GM12878 (cell line): ENCODE data around the gene GRAMD1A. TPM values are rescaled to one million over a fixed set of nuclear protein-coding genes. Genes with fewer than 3 reads are reported as not detected.

Experiments
- ATAC-seq: fragments of 200-7000 bp; cut with Tn5 transposase; 3 replicates; pipeline ENCODE4 v1.9.1; 2020; ENCODE audit warnings: mild to moderate bottlenecking, moderate library complexity
- BruUV-seq: library from RNA; stranded (reverse); fragments of 400-500 nt; replicated peaks from 2 replicates; lab custom pipeline; 2021; lab: Mats Ljungman, UMichigan
- CTCF ChIA-PET: fragments of 300-600 bp; sonication (Branson Sonifier 250); formaldehyde crosslinking; extraction: SDS; loops from one replicate; lab custom pipeline; 2021; ENCODE audit warnings: inconsistent platforms; lab: Yijun Ruan, JAX
- POLR2A ChIA-PET: fragments of 350-600 bp; formaldehyde crosslinking; extraction: SDS; loops from one replicate; lab custom pipeline; 2021; ENCODE audit warnings: inconsistent platforms; lab: Charles Lee
- RAD21 ChIA-PET: fragments of 300-600 bp; sonication (Branson Sonifier 250); formaldehyde crosslinking; loops from one replicate; lab custom pipeline; 2023; ENCODE audit warnings: antibody characterized with exemption; ENCODE audit not compliant: unreplicated experiment; lab: Charles Lee
- SMC1A ChIA-PET: fragments of 300-600 bp; sonication (Branson Sonifier 250); formaldehyde crosslinking; loops from one replicate; lab custom pipeline; 2023; ENCODE audit not compliant: unreplicated experiment, uncharacterized antibody; lab: Charles Lee
- DNase-seq: peaks from one replicate; pipeline ENCODE4 v3.0.0-alpha.2; 2011; ENCODE audit warnings: low read depth, low spot score
- FAIRE-seq: peaks from 3 replicates; lab custom pipeline; 2011; peaks lifted over from hg19 to GRCh38; lab: Jason Lieb, UNC
- H2AFZ ChIP-seq: 2 replicates; pipeline ENCODE4 v1.6.0; 2011; ENCODE audit warnings: low read depth, low read length, control low read depth; ENCODE audit not compliant: control insufficient read depth
- H3K27ac ChIP-seq: 2 replicates; pipeline ENCODE4 v1.5.1; 2011; ENCODE audit warnings: control low read depth; ENCODE audit not compliant: control insufficient read depth, insufficient read depth
- H3K27me3 ChIP-seq, 2 experiments: replicated peaks in 1 of 2; 2 replicates each; pipeline versions ENCODE4 v1.6.0 to v1.6.1; 2011; ENCODE audit warnings: low read length in 1 of 2; ENCODE audit not compliant: control insufficient read depth in 2 of 2, insufficient read depth in 2 of 2
- H3K36me3 ChIP-seq, 2 experiments: 2 replicates each; pipeline ENCODE4 v1.5.1; 2011; ENCODE audit warnings: low read length in 1 of 2; ENCODE audit not compliant: control insufficient read depth in 2 of 2, insufficient read depth in 2 of 2
- H3K4me1 ChIP-seq: 2 replicates; pipeline ENCODE4 v1.6.1; 2011; ENCODE audit warnings: mild to moderate bottlenecking, low read length, moderate library complexity, mixed read lengths; ENCODE audit not compliant: control insufficient read depth, insufficient read depth
- H3K4me2 ChIP-seq: 2 replicates; pipeline ENCODE4 v1.6.0; 2011; ENCODE audit warnings: control low read depth; ENCODE audit not compliant: control insufficient read depth, insufficient read depth
- H3K4me3 ChIP-seq: fragments of 200-600 bp; sonication (generic); 2 replicates; pipeline ENCODE4 v1.5.1; 2016
- H3K79me2 ChIP-seq: 2 replicates; pipeline ENCODE4 v1.6.0; 2011; ENCODE audit warnings: low read length; ENCODE audit not compliant: control insufficient read depth, insufficient read depth
- H3K9ac ChIP-seq: 2 replicates; pipeline ENCODE4 v1.8.0; 2011; ENCODE audit warnings: low read length, control low read depth, mixed read lengths; ENCODE audit not compliant: control insufficient read depth, insufficient read depth
- H3K9me3 ChIP-seq: replicated peaks from 3 replicates; pipeline ENCODE4 v1.5.1; 2011; ENCODE audit warnings: mild to moderate bottlenecking, low read length; ENCODE audit not compliant: control insufficient read depth, insufficient read depth
- H4K20me1 ChIP-seq: 2 replicates; pipeline ENCODE4 v1.6.0; 2011; ENCODE audit not compliant: control insufficient read depth, insufficient read depth
- CEBPZ ChIP-seq: fragments of 150-350 bp; IDR thresholded peaks from 2 replicates; pipeline ENCODE4 v1.6.1; 2016; ENCODE audit warnings: low read depth, low read length
- FOXK2 ChIP-seq: fragments of 450-650 bp; IDR thresholded peaks from 2 replicates; pipeline ENCODE4 v1.6.1; 2017; ENCODE audit warnings: mild to moderate bottlenecking, moderate library complexity
- IRF4 ChIP-seq: IDR thresholded peaks from 2 replicates; pipeline ENCODE4 v1.6.1; 2011; ENCODE audit warnings: low read depth, low read length
- MTA2 ChIP-seq: fragments of 450-650 bp; IDR thresholded peaks from 2 replicates; pipeline ENCODE4 v1.6.1; 2016; ENCODE audit warnings: low read depth, mild to moderate bottlenecking, moderate library complexity
- MYB ChIP-seq: fragments of 150-350 bp; IDR thresholded peaks from 2 replicates; pipeline ENCODE4 v1.6.1; 2014; ENCODE audit warnings: mild to moderate bottlenecking, low read depth, low read length, borderline replicate concordance
- PKNOX1 ChIP-seq: fragments of 450-650 bp; IDR thresholded peaks from 2 replicates; pipeline ENCODE4 v1.6.1; 2016; ENCODE audit warnings: mild to moderate bottlenecking
- POU2F2 ChIP-seq: IDR thresholded peaks from 3 replicates; pipeline ENCODE4 v1.6.1; 2011; ENCODE audit warnings: low read depth, mild to moderate bottlenecking, low read length, borderline replicate concordance
- RBBP5 ChIP-seq: fragments of 200-600 bp; sonication (generic); conservative IDR thresholded peaks from 2 replicates; pipeline ENCODE4 v1.6.1; 2016
- RCOR1 ChIP-seq: conservative IDR thresholded peaks from 2 replicates; pipeline ENCODE4 v1.6.1; 2012; ENCODE audit warnings: low read depth, low read length, improper control_type of control experiment
- SMAD1 ChIP-seq: fragments of 450-650 bp; IDR thresholded peaks from 2 replicates; pipeline ENCODE4 v1.6.1; 2018; ENCODE audit warnings: mild to moderate bottlenecking, low read depth; ENCODE audit not compliant: partially characterized antibody
- STAT3 ChIP-seq: IDR thresholded peaks from 2 replicates; pipeline ENCODE4 v1.6.1; 2011; ENCODE audit warnings: low read depth, low read length, improper control_type of control experiment
- SUPT20H ChIP-seq: IDR thresholded peaks from 2 replicates; pipeline ENCODE4 v1.6.1; 2011; ENCODE audit warnings: low read depth, mild to moderate bottlenecking, low read length, moderate library complexity, borderline replicate concordance; ENCODE audit not compliant: control insufficient read depth
- TBL1XR1 ChIP-seq: IDR thresholded peaks from 2 replicates; pipeline ENCODE4 v1.6.1; 2012; ENCODE audit warnings: low read depth, low read length, improper control_type of control experiment
- TCF3 ChIP-seq: IDR thresholded peaks from 2 replicates; pipeline ENCODE4 v1.6.1; 2012; ENCODE audit warnings: low read depth, mild to moderate bottlenecking, low read length, borderline replicate concordance; ENCODE audit not compliant: insufficient read depth
- USF2 ChIP-seq: IDR thresholded peaks from 2 replicates; pipeline ENCODE4 v1.6.1; 2011; ENCODE audit warnings: low read depth, low read length, improper control_type of control experiment, borderline replicate concordance
- ZBTB11 ChIP-seq: fragments of 450-650 bp; formaldehyde crosslinking; IDR thresholded peaks from 2 replicates; pipeline ENCODE4 v1.5.0; 2022; ENCODE audit warnings: mild to moderate bottlenecking, missing genetic modification characterization
- WGBS: methylation state at CpG from one replicate; pipeline ENCODE4 v1.1.6; 2016; ENCODE audit warnings: low lambda C conversion rate; ENCODE audit not compliant: insufficient replicate concordance, insufficient coverage; ENCODE audit errors: missing lambda C conversion rate; 5-methylcytosine and 5-hydroxymethylcytosine counted together
- in situ Hi-C: fragments of 300-500 bp; cut with MboI; formaldehyde crosslinking; loops from 9 replicates; pipeline ENCODE4 v1.14.3; 2018; ENCODE audit warnings: mixed read lengths
- intact Hi-C: fragments of 100-400 bp; cut with micrococcal nuclease; formaldehyde crosslinking; loops from one replicate; pipeline ENCODE4 v1.14.2; 2022; ENCODE audit not compliant: unreplicated experiment
- polyA plus RNA-seq, 11 experiments: library from polyadenylated mRNA; depleted of rRNA in 4 of 11; unstranded in 6 of 11; stranded (reverse) in 5 of 11; fragments of >200 nt; fragmentation: Nextera tagmentation in 4 of 11; fragmentation: Illumina TruSeq in 1 of 11; extraction: Ambion mirVana in 4 of 11; extraction: Trizol in 1 of 11; gene quantifications; 1 replicate in 1 of 11; 2 replicates in 10 of 11; pipeline versions ENCODE4 v1.2.1 to v1.2.3, GENCODE V29; 2011 to 2016; ENCODE audit warnings: inconsistent platforms in 2 of 11, missing spikeins in 2 of 11, low read depth in 1 of 11
- total RNA-seq, 4 experiments: library from RNA; depleted of rRNA in 3 of 4; stranded (reverse); fragments of >200 nt in 3 of 4; fragmentation: Illumina TruSeq in 1 of 4; extraction: Trizol in 1 of 4; gene quantifications; 2 replicates each; pipeline versions ENCODE4 v1.2.1 to v1.2.3, GENCODE V29; 2013 to 2021

Gene GRAMD1A
- total and polyA plus RNA-seq, 10 of the 15 experiments (the other 5 are each of a cell fraction or from before 2014, with no cell fraction given), result 0.79 to 73.6 (median 35.3) TPM

- DNase-seq (no peak), ATAC-seq (no peak), FAIRE-seq (no peak)
- in situ Hi-C loops, result loop anchor here (5.0 to 25.0 kb wide), 2 partner anchors 38 to 1388 kb away; no protein-coding TSS in a partner anchor
- Histone ChIP-seq H3K9me3 (peaks cover 2% of the 10 kb centered on the region; the same call in 1 of the 3 replicates), H2AFZ (no peak overlapping the region), H3K36me3 (no peaks in the 10 kb centered on the region), H4K20me1 (no peaks in the 10 kb centered on the region), H3K4me2 (no peak overlapping the region), H3K9ac (no peak overlapping the region), H3K79me2 (no peaks in the 10 kb centered on the region), H3K27ac (no peak overlapping the region), H3K4me1 (peaks cover 8% of the 10 kb centered on the region), H3K27me3 (no peaks in the 10 kb centered on the region), H3K4me3 (no peak overlapping the region)
- CTCF ChIA-PET, result interaction anchor here (1.4 to 5.1 kb wide), 6 partner anchors 16 to 42 kb away, joined by 4 to 62 read pairs (median 10); no protein-coding TSS in a partner anchor
- RAD21 ChIA-PET, result interaction anchor here (1.2 to 1.7 kb wide), 4 partner anchors 14 to 38 kb away, joined by 5 to 8 read pairs (median 5); no protein-coding TSS in a partner anchor
- no TSS peak for BruUV-seq
- intact Hi-C loops, result loop anchor here (10.0 kb wide), 1 partner anchor 160 kb away; the partner anchor contains the start of genes FXYD1 and LGI4
- 38% methylated on average over 5 of the region's 5 CpGs for WGBS
- SMC1A ChIA-PET, result interaction anchor here (1.0 to 3.2 kb wide), 4 partner anchors 15 to 38 kb away, joined by 3 to 17 read pairs (median 10); no protein-coding TSS in a partner anchor
- POLR2A ChIA-PET, result interaction anchor here (0.7 kb wide), 1 partner anchor 24 kb away, joined by 4 read pairs; no protein-coding TSS in a partner anchor
- TF ChIP-seq IRF4 (no peak), ZBTB11 (CRISPR knock-in tag) (no peak), RBBP5 (no peak), MTA2 (no peak), SUPT20H (no peak), MYB (no peak), POU2F2 (no peak), USF2 (no peak), TBL1XR1 (no peak), FOXK2 (no peak), TCF3 (no peak), SMAD1 (no peak), CEBPZ (no peak), RCOR1 (no peak), PKNOX1 (no peak), STAT3 (no peak)
Measured at GRCh38 chr19:34974646-34975045, 25.5 kb upstream of the GRAMD1A start.
